ENCODE results near the gene AVEN.

Gene AVEN

GRCh38 chr15:33866101-33866737 lies 172.8 kb downstream of the AVEN start:
- FAIRE-seq (no peak), DNase-seq (ENCODE audit: insufficient read length, low spot score) (no peak)
- TF ChIP-seq CTCF (IDR thresholded peaks at IDR 0.05; ENCODE audit: insufficient read depth, missing control alignments) = no peak

GRCh38 chr15:33865416-33865815 lies 173.6 kb downstream of the AVEN start:
- TF ChIP-seq CTCF (IDR thresholded peaks at IDR 0.05; ENCODE audit: insufficient read depth, missing control alignments) = no peak
- DNase-seq (ENCODE audit: insufficient read length, low spot score) (no peak), FAIRE-seq (no peak)

- no peak for DNase-seq (ENCODE audit: insufficient read length, low spot score)
- FAIRE-seq = no peak
- TF ChIP-seq CTCF (IDR thresholded peaks at IDR 0.05; ENCODE audit: insufficient read depth, missing control alignments) = no peak
Measured at GRCh38 chr15:33864360-33865075, 174.5 kb downstream of the AVEN start.

DNA sequence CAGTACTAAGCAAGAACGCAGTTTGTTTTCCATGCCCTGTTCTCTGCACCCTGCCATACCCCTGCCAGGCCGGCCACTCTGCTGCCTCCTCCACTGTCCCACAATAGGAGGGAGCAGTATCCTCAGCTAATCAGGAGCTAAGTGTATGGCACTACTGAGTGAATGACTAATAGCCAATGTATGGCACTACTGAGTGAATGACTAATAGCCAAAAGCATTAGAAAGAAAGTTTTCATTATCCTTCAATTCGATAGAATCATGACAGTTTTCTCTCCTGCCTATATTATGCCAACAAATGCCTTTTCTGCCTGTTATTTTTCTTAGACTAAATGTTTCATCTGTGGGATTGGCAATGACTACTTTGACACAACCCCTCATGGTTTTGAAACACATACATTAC lies 178.2 kb downstream of the AVEN start:
- FAIRE-seq = no peak

GRCh38 chr15:33859992-33860545 lies 178.9 kb downstream of the AVEN start:
- TF ChIP-seq CTCF (IDR thresholded peaks at IDR 0.05; ENCODE audit: insufficient read depth, missing control alignments) = no peak
- FAIRE-seq (no peak), DNase-seq (ENCODE audit: insufficient read length, low spot score) (no peak)

More for the DNA sequence above, 178.2 kb downstream of the AVEN start:
- no peak for DNase-seq (ENCODE audit: insufficient read length, low spot score)
- TF ChIP-seq CTCF (IDR thresholded peaks at IDR 0.05; ENCODE audit: insufficient read depth, missing control alignments) = no peak

- no peak for TF ChIP-seq CTCF (IDR thresholded peaks at IDR 0.05; ENCODE audit: insufficient read depth, missing control alignments)
- FAIRE-seq (no peak), DNase-seq (ENCODE audit: insufficient read length, low spot score) (no peak)
Measured at GRCh38 chr15:33858836-33859235, 180.2 kb downstream of the AVEN start.

GRCh38 chr15:33857726-33858125 lies 181.3 kb downstream of the AVEN start:
- TF ChIP-seq CTCF (IDR thresholded peaks at IDR 0.05; ENCODE audit: insufficient read depth, missing control alignments) = no peak
- no peak for FAIRE-seq

More at GRCh38 chr15:33857726-33858125, 181.3 kb downstream of the AVEN start:
- no peak for DNase-seq (ENCODE audit: insufficient read length, low spot score)

All from D721Med (cell line).